ENCODE data around the gene SLC5A4.

The SLC5A4 gene

DNA sequence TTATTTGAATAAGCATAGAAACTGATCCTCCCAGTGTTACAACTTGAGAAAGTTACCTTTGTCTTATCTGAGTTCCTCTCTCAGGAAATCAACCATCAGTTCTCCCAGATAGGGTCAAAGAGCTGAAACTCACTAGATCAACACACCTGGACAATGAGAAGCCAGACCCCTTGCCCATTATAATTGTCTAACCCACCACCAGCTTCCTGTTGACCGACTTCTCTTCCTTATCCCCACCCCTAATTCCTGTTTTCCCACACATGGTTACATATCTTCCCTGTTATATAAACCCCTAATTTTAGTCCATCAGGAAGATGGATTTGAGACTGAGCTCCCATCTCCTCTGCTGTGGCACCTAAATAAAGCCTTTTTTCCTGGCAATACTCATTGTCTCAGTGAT lies 6.9 kb downstream of the SLC5A4 start:
- TF ChIP-seq POLR2A (IDR thresholded peaks at IDR 0.05; ENCODE audit: low read depth, low read length), result no peak
- FAIRE-seq (no peak), DNase-seq (ENCODE audit: insufficient read length, low spot score) (no peak)

DNA sequence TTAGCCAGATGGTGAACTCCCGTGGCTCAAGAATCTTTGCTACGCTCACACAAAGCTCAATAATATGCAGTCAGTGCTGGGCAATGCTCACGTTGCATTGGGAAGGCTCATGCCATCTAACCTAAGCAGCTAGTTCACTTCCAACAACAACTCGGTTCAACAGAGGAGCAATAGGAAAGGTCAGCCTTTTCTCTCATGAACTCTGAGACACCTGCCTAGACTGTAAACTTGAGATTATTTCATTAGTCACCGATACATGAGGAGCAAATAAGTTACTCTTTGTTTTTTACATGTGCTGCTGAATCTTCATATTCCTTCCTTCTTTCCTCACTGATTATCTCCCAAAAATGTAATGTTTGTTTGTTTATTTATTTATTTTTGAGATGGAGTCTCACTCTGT lies 9.0 kb downstream of the SLC5A4 start:
- no peak for DNase-seq (ENCODE audit: insufficient read length, low spot score)
- FAIRE-seq, result no peak
- no peak for TF ChIP-seq POLR2A (IDR thresholded peaks at IDR 0.05; ENCODE audit: low read depth, low read length)

DNA sequence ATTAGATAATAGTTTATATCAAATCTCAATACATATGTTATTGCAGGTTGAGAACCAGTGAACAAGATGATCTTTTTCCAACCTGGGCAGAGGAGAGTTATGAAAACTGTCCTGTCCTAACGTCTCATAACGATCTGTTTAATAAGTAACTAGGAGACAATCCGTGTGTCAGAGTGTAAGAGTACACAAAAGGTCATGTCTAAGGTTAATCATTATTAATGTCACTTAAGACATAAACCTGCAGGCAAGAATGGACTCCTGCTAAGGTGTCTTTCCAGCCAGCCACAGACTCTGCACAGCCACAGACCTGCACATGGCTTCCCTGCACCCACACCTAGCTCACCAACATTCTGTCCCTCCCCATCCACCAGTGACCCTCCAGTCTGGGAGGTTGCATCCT lies 10.1 kb downstream of the SLC5A4 start:
- FAIRE-seq (no peak), DNase-seq (ENCODE audit: insufficient read length, low spot score) (no peak)
- TF ChIP-seq POLR2A (IDR thresholded peaks at IDR 0.05; ENCODE audit: low read depth, low read length), result no peak

DNA sequence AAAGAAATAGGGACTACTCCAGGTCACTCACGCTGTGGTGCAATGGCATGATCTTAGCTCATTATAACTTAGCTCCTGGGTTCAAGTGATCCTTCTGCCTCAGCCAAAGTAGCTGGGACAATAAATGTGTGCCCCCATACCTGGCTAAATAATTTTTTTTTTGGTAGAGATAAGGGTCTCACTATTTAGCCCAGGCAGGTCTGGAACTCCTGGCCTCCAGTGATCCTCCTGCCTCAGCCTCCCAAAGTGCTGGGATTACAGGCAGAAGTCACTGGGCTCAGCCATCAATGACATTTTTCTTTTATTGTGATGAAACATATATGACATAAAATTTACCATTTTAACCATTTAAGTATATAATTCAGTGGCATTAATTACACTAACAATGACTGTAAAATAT lies 10.6 kb downstream of the SLC5A4 start:
- DNase-seq (ENCODE audit: insufficient read length, low spot score) (no peak), FAIRE-seq (no peak)
- no peak for TF ChIP-seq POLR2A (IDR thresholded peaks at IDR 0.05; ENCODE audit: low read depth, low read length)

GRCh38 chr22:32240461-32240860 lies 14.7 kb downstream of the SLC5A4 start:
- no peak for TF ChIP-seq POLR2A (IDR thresholded peaks at IDR 0.05; ENCODE audit: low read depth, low read length)
- no peak for FAIRE-seq
- DNase-seq (ENCODE audit: insufficient read length, low spot score), result no peak

- no peak for FAIRE-seq
- no peak for DNase-seq (ENCODE audit: insufficient read length, low spot score)
- TF ChIP-seq POLR2A (IDR thresholded peaks at IDR 0.05; ENCODE audit: low read depth, low read length), result no peak
These were observed 17.2 kb downstream of the SLC5A4 start for GRCh38 chr22:32237906-32238305.

DNA sequence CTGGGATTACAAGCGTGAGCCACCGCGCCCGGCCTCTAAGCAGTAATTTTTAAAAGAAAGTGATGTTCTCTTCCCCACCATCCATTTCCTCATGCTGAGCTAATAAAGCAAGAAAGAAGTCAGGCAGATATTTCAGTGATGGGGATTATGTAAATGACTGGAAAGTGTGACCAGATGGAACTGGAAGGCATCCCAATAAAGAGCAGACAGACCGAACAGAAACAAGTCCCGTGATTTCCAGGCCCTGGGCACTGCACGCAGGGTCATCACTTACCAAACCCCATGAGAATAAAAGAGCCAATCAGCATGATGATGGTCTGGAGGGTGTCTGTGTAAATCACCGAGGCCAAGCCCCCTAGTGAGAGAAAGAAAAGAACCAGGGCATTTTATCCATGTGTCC lies 18.2 kb downstream of the SLC5A4 start:
- DNase-seq (ENCODE audit: insufficient read length, low spot score) (no peak), FAIRE-seq (no peak)
- TF ChIP-seq POLR2A (IDR thresholded peaks at IDR 0.05; ENCODE audit: low read depth, low read length), result no peak

GRCh38 chr22:32233091-32233490 lies 22.1 kb downstream of the SLC5A4 start:
- FAIRE-seq (no peak), DNase-seq (ENCODE audit: insufficient read length, low spot score) (no peak)
- TF ChIP-seq POLR2A (IDR thresholded peaks at IDR 0.05; ENCODE audit: low read depth, low read length), result no peak

DNA sequence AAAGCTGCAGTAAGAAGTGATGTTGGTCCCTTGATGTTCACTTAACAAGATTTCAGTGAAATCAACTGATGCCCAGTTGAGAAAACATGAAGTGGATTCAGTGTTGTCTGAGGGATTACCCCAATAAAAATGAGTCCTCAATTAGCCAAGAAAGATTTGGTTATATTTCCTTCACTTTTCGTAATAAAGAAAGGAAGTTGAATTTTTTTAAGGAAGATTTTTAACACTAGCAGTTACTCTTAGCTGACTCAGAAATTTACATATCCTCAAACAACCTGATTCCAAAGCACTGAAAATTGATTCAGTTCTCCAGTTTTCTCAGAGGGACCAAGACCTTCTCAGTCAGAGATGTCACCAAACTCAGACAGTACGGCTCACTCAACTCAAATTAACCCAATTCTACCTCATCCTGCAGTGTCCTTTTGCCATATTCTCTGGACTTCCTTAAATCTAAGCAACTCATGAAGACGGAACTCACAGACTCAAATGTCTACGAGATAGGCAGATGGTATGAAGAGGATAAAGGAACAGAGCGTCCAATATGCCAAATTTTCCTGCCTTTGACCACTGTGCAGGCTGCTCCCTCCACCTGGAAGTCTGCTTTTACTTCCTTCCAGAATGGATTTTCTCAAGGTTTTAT lies 22.8 kb downstream of the SLC5A4 start:
- no peak for TF ChIP-seq POLR2A (IDR thresholded peaks at IDR 0.05; ENCODE audit: low read depth, low read length)
- no peak for DNase-seq (ENCODE audit: insufficient read length, low spot score)
- FAIRE-seq, result no peak

- FAIRE-seq (no peak), DNase-seq (ENCODE audit: insufficient read length, low spot score) (no peak)
- TF ChIP-seq POLR2A (IDR thresholded peaks at IDR 0.05; ENCODE audit: low read depth, low read length), result no peak
These were observed 28.6 kb downstream of the SLC5A4 start for GRCh38 chr22:32226326-32227104.

DNA sequence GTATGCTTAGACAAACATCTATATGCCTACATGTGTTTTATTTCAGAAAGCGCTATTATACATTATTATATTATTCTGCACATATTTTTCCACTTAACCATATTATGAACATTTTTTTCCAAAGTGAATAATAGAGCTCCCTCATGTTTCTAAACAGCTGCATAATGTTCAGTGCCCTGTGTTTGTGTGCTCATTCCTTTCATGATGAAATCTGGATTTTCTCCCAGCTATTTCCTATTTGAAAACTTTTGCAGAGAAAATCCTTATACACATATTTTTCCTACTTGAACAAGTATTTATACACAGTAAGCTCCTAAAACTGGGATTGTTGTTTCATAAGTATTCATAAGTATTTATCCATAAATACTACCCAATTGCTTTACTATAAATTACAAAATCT lies 32.2 kb downstream of the SLC5A4 start:
- no peak for DNase-seq (ENCODE audit: insufficient read length, low spot score)
- no peak for TF ChIP-seq POLR2A (IDR thresholded peaks at IDR 0.05; ENCODE audit: low read depth, low read length)
- FAIRE-seq, result no peak

DNA sequence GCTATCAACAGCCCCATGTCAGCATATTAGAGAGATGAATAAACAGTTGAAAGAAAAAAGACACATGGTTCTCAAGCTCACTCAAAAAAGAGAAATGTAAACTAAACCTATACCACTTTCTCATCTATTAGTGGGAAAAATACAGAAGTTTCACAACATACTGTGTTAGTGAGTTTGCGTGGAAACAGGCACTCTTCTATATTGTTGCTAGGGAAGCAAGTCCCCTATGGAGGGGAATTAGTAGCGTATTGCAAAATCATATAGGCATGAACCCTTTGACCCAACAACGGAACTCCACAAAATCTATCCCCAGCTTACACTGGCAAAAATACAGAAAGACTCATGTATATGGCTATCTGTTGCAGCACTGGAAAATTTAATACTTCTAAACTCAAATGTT lies 36.1 kb downstream of the SLC5A4 start:
- FAIRE-seq, result no peak
- no peak for DNase-seq (ENCODE audit: insufficient read length, low spot score)

GRCh38 chr22:32218470-32218869 lies 36.7 kb downstream of the SLC5A4 start:
- no peak for TF ChIP-seq POLR2A (IDR thresholded peaks at IDR 0.05; ENCODE audit: low read depth, low read length)
- FAIRE-seq, result no peak

More for the DNA sequence above, 36.1 kb downstream of the SLC5A4 start:
- TF ChIP-seq POLR2A (IDR thresholded peaks at IDR 0.05; ENCODE audit: low read depth, low read length), result no peak

GRCh38 chr22:32217465-32217864 lies 37.7 kb downstream of the SLC5A4 start:
- no peak for DNase-seq (ENCODE audit: insufficient read length, low spot score)
- no peak for TF ChIP-seq POLR2A (IDR thresholded peaks at IDR 0.05; ENCODE audit: low read depth, low read length)
- no peak for FAIRE-seq

More at GRCh38 chr22:32218470-32218869, 36.7 kb downstream of the SLC5A4 start:
- DNase-seq (ENCODE audit: insufficient read length, low spot score), result no peak

DNA sequence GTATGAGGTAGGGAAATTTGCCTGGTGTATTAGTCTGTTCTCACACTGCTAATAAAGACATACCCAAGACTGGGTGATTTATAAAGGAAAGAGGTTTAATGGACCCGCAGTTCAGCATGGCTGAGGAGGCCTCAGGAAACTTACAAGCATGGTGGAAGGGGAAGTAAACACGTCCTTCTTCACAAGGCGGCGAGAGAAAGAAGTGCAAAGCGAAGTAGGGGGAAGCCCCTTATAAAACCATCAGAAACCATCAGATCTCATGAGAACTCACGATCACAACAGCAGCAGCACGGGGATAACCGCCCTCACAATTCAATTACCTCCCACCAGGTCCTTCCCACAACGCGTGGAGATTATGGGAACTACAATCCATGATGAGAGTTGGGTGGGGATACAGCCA lies 38.2 kb downstream of the SLC5A4 start:
- no peak for TF ChIP-seq POLR2A (IDR thresholded peaks at IDR 0.05; ENCODE audit: low read depth, low read length)
- FAIRE-seq (no peak), DNase-seq (ENCODE audit: insufficient read length, low spot score) (no peak)

Data from H54 (cell line).